ENCODE results near the gene STK39.

STK39 gene

GRCh38 chr2:167933097-167933814, 314.1 kb downstream of the STK39 start:
- no peak for TF ChIP-seq CTCF (IDR thresholded peaks at IDR 0.05)
- H3K36me3 ChIP-seq = no peaks in the 10 kb centered on the region
- DNase-seq = no peak
- no peaks in the 10 kb centered on the region for H3K27me3 ChIP-seq
- no peak overlapping the region for H3K4me3 ChIP-seq
- intact Hi-C loops (cut with DNase I; ENCODE audit: low total_unique reads) = no loop called here
- no peaks in the 10 kb centered on the region for H3K4me1 ChIP-seq
- no peaks in the 10 kb centered on the region for H3K9me3 ChIP-seq
- H3K27ac ChIP-seq = no peak overlapping the region

- no peak for DNase-seq
- Histone ChIP-seq H3K4me3 (no peak overlapping the region), H3K36me3 (no peaks in the 10 kb centered on the region), H3K27ac (no peak overlapping the region), H3K4me1 (no peaks in the 10 kb centered on the region), H3K9me3 (no peaks in the 10 kb centered on the region), H3K27me3 (no peaks in the 10 kb centered on the region)
- TF ChIP-seq CTCF (IDR thresholded peaks at IDR 0.05) = no peak
- intact Hi-C loops (cut with DNase I; ENCODE audit: low total_unique reads) = no loop called here
These were observed 315.2 kb downstream of the STK39 start for GRCh38 chr2:167932123-167932693.

GRCh38 chr2:167929484-167929883, 317.9 kb downstream of the STK39 start:
- no peaks in the 10 kb centered on the region for H3K9me3 ChIP-seq
- TF ChIP-seq CTCF (IDR thresholded peaks at IDR 0.05) = no peak
- no peak overlapping the region for H3K4me3 ChIP-seq
- H3K4me1 ChIP-seq = no peaks in the 10 kb centered on the region
- H3K36me3 ChIP-seq = no peaks in the 10 kb centered on the region
- DNase-seq = no peak
- intact Hi-C loops (cut with DNase I; ENCODE audit: low total_unique reads) = no loop called here
- no peaks in the 10 kb centered on the region for H3K27me3 ChIP-seq
- H3K27ac ChIP-seq = no peak overlapping the region

GRCh38 chr2:167928434-167928833, 319.0 kb downstream of the STK39 start:
- no peaks in the 10 kb centered on the region for H3K27me3 ChIP-seq

GRCh38 chr2:167925758-167926157, 321.6 kb downstream of the STK39 start:
- Histone ChIP-seq H3K27ac (no peak overlapping the region), H3K4me1 (no peaks in the 10 kb centered on the region), H3K9me3 (no peaks in the 10 kb centered on the region), H3K4me3 (no peak overlapping the region), H3K27me3 (no peaks in the 10 kb centered on the region), H3K36me3 (no peaks in the 10 kb centered on the region)
- no peak for TF ChIP-seq CTCF (IDR thresholded peaks at IDR 0.05)
- intact Hi-C loops (cut with DNase I; ENCODE audit: low total_unique reads) = no loop called here
- DNase-seq = no peak

More at GRCh38 chr2:167928434-167928833, 319.0 kb downstream of the STK39 start:
- Histone ChIP-seq H3K9me3 (no peaks in the 10 kb centered on the region), H3K36me3 (no peaks in the 10 kb centered on the region), H3K27ac (no peak overlapping the region), H3K4me3 (no peak overlapping the region), H3K4me1 (no peaks in the 10 kb centered on the region)
- DNase-seq = no peak
- no peak for TF ChIP-seq CTCF (IDR thresholded peaks at IDR 0.05)
- intact Hi-C loops (cut with DNase I; ENCODE audit: low total_unique reads) = no loop called here
